ENCODE measurements around the gene SPPL2A. TPM values are rescaled to one million over a fixed set of nuclear protein-coding genes. Genes with fewer than 3 reads are reported as not detected.

SPPL2A gene
- total and polyA plus RNA-seq, 2 of the 13 experiments (the other 11 are each of a cell fraction or from before 2014, with no cell fraction given) = 80.5 to 105 TPM

GRCh38 chr15:50790778-50791453 lies 25.4 kb upstream of the SPPL2A start:
- Histone ChIP-seq H3K27ac (ENCODE audit: extremely low read length, insufficient read depth, low read length) (no peak overlapping the region), H3K9ac (ENCODE audit: insufficient read depth, low read depth, low read length) (no peak overlapping the region), H3K4me1 (ENCODE audit: insufficient read depth, low read length) (peaks cover 12% of the 10 kb centered on the region), H3K36me3 (replicated peaks in 1 of 2; ENCODE audit: control insufficient read depth in 1 of 2, insufficient read depth in 2 of 2, low read length in 2 of 2) (no peaks in the 10 kb centered on the region), H2AFZ (ENCODE audit: low read length) (no peak overlapping the region), H3K79me2 (ENCODE audit: insufficient read depth, low read length) (no peaks in the 10 kb centered on the region), H3K9me3 (ENCODE audit: low read length) (no peaks in the 10 kb centered on the region), H3K4me3 (replicated peaks in 1 of 3; ENCODE audit: insufficient read depth in 1 of 3, low read depth in 2 of 3, low read length in 3 of 3) (no peak overlapping the region), H3K4me2 (ENCODE audit: low read depth, low read length) (no peak overlapping the region), H3K27me3 (ENCODE audit: control insufficient read depth in 1 of 2, insufficient read depth in 2 of 2, low read length in 2 of 2) (no peaks in the 10 kb centered on the region), H4K20me1 (ENCODE audit: insufficient read depth, low read length) (no peaks in the 10 kb centered on the region)
- ChIA-PET POLR2A (no interaction called here), CTCF (ENCODE audit: low intra/inter-chr PET ratio, low total read pairs) (no interaction called here)
- 69% methylated on average over 7 of the region's 7 CpGs for WGBS (ENCODE audit: low lambda C conversion rate)
- intact Hi-C loops (cut with micrococcal nuclease; ENCODE audit: unreplicated experiment) (no loop called here), in situ Hi-C loops (cut with HindIII; ENCODE audit: extremely low pct_ligation_motif_present, low pct_unique_long_range_greater_than_20kb) (no loop called here)
- TF ChIP-seq, protein P1, sequence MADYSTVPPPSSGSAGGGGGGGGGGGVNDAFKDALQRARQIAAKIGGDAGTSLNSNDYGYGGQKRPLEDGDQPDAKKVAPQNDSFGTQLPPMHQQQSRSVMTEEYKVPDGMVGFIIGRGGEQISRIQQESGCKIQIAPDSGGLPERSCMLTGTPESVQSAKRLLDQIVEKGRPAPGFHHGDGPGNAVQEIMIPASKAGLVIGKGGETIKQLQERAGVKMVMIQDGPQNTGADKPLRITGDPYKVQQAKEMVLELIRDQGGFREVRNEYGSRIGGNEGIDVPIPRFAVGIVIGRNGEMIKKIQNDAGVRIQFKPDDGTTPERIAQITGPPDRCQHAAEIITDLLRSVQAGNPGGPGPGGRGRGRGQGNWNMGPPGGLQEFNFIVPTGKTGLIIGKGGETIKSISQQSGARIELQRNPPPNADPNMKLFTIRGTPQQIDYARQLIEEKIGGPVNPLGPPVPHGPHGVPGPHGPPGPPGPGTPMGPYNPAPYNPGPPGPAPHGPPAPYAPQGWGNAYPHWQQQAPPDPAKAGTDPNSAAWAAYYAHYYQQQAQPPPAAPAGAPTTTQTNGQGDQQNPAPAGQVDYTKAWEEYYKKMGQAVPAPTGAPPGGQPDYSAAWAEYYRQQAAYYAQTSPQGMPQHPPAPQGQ (CRISPR knock-in tag; IDR thresholded peaks at IDR 0.05; ENCODE audit: borderline replicate concordance) = no peak
- TF ChIP-seq HOXD1 (CRISPR knock-in tag; IDR thresholded peaks at IDR 0.05) (no peak), ZNF572 (CRISPR knock-in tag; IDR thresholded peaks at IDR 0.05) (no peak), ZBTB10 (CRISPR knock-in tag; IDR thresholded peaks at IDR 0.05; ENCODE audit: borderline replicate concordance) (no peak), YEATS4 (CRISPR knock-in tag; IDR thresholded peaks at IDR 0.05; ENCODE audit: borderline replicate concordance) (no peak), ZNF484 (CRISPR knock-in tag; IDR thresholded peaks at IDR 0.05; ENCODE audit: borderline replicate concordance, low read depth) (no peak), NRL (CRISPR knock-in tag; IDR thresholded peaks at IDR 0.05; ENCODE audit: borderline replicate concordance) (no peak), HOXA3 (CRISPR knock-in tag; IDR thresholded peaks at IDR 0.05) (no peak), HNRNPL (IDR thresholded peaks at IDR 0.05; ENCODE audit: low read depth, low read length) (no peak), ZNF205 (CRISPR knock-in tag; IDR thresholded peaks at IDR 0.05) (no peak), HHEX (CRISPR knock-in tag; IDR thresholded peaks at IDR 0.05) (no peak), ZNF839 (CRISPR knock-in tag; IDR thresholded peaks at IDR 0.05; ENCODE audit: borderline replicate concordance) (no peak), MXD1 (CRISPR knock-in tag; IDR thresholded peaks at IDR 0.05) (no peak), ZC3H13 (CRISPR knock-in tag; IDR thresholded peaks at IDR 0.05) (no peak)
- TF ChIP-seq, protein P2, sequence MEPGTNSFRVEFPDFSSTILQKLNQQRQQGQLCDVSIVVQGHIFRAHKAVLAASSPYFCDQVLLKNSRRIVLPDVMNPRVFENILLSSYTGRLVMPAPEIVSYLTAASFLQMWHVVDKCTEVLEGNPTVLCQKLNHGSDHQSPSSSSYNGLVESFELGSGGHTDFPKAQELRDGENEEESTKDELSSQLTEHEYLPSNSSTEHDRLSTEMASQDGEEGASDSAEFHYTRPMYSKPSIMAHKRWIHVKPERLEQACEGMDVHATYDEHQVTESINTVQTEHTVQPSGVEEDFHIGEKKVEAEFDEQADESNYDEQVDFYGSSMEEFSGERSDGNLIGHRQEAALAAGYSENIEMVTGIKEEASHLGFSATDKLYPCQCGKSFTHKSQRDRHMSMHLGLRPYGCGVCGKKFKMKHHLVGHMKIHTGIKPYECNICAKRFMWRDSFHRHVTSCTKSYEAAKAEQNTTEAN (CRISPR knock-in tag; conservative IDR thresholded peaks at IDR 0.05) = no peak
- TF ChIP-seq, protein P3, sequence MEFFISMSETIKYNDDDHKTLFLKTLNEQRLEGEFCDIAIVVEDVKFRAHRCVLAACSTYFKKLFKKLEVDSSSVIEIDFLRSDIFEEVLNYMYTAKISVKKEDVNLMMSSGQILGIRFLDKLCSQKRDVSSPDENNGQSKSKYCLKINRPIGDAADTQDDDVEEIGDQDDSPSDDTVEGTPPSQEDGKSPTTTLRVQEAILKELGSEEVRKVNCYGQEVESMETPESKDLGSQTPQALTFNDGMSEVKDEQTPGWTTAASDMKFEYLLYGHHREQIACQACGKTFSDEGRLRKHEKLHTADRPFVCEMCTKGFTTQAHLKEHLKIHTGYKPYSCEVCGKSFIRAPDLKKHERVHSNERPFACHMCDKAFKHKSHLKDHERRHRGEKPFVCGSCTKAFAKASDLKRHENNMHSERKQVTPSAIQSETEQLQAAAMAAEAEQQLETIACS (CRISPR knock-in tag; IDR thresholded peaks at IDR 0.05) = no peak
- DNase-seq (ENCODE audit: low spot score) (no peak), FAIRE-seq (no peak), ATAC-seq (no peak)
- no TSS peak for BruUV-seq (replicated peaks)

All from HepG2 (cell line).